ENCODE data around the gene PBX4. TPM values are rescaled to one million over a fixed set of nuclear protein-coding genes. Genes with fewer than 3 reads are reported as not detected.

PBX4 gene
- total RNA-seq, 1 experiment from 2014 or later, result 8.3 TPM

- BruUV-seq (replicated peaks), result no TSS peak
- no peaks in the 10 kb centered on the region for H3K27me3 ChIP-seq (ENCODE audit: control insufficient read depth, insufficient read depth, low read length)
- DNase-seq (ENCODE audit: low read depth, low spot score) (no peak), ATAC-seq (no peak)
- no peaks in the 10 kb centered on the region for H3K36me3 ChIP-seq (ENCODE audit: control insufficient read depth, insufficient read depth, low read length)
- H3K9me3 ChIP-seq (ENCODE audit: control insufficient read depth, insufficient read depth, low read depth, low read length), result no peaks in the 10 kb centered on the region
- intact Hi-C loops (cut with micrococcal nuclease; ENCODE audit: unreplicated experiment) (no loop called here), in situ Hi-C loops (cut with HindIII; ENCODE audit: low pct_unique_long_range_greater_than_20kb, low sequenced_read_pairs) (no loop called here)
- no peak overlapping the region for H3K27ac ChIP-seq (ENCODE audit: low read length)
- no peaks in the 10 kb centered on the region for H3K4me1 ChIP-seq (ENCODE audit: control insufficient read depth, insufficient read depth, low read length)
- TF ChIP-seq, protein P1, sequence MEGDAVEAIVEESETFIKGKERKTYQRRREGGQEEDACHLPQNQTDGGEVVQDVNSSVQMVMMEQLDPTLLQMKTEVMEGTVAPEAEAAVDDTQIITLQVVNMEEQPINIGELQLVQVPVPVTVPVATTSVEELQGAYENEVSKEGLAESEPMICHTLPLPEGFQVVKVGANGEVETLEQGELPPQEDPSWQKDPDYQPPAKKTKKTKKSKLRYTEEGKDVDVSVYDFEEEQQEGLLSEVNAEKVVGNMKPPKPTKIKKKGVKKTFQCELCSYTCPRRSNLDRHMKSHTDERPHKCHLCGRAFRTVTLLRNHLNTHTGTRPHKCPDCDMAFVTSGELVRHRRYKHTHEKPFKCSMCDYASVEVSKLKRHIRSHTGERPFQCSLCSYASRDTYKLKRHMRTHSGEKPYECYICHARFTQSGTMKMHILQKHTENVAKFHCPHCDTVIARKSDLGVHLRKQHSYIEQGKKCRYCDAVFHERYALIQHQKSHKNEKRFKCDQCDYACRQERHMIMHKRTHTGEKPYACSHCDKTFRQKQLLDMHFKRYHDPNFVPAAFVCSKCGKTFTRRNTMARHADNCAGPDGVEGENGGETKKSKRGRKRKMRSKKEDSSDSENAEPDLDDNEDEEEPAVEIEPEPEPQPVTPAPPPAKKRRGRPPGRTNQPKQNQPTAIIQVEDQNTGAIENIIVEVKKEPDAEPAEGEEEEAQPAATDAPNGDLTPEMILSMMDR (IDR thresholded peaks at IDR 0.05), result no peak; the same call in 1 of the 2 replicates
- no peak for TF ChIP-seq POLR2AphosphoS5 (IDR thresholded peaks at IDR 0.05; ENCODE audit: low read depth, low read length)
- no peak for TF ChIP-seq TCF7L2 (IDR thresholded peaks at IDR 0.05; ENCODE audit: low read depth, low read length)
- no peak for TF ChIP-seq SIN3A (IDR thresholded peaks at IDR 0.05; ENCODE audit: borderline replicate concordance, insufficient read depth, low read depth, low read length)
- TF ChIP-seq, protein P2, sequence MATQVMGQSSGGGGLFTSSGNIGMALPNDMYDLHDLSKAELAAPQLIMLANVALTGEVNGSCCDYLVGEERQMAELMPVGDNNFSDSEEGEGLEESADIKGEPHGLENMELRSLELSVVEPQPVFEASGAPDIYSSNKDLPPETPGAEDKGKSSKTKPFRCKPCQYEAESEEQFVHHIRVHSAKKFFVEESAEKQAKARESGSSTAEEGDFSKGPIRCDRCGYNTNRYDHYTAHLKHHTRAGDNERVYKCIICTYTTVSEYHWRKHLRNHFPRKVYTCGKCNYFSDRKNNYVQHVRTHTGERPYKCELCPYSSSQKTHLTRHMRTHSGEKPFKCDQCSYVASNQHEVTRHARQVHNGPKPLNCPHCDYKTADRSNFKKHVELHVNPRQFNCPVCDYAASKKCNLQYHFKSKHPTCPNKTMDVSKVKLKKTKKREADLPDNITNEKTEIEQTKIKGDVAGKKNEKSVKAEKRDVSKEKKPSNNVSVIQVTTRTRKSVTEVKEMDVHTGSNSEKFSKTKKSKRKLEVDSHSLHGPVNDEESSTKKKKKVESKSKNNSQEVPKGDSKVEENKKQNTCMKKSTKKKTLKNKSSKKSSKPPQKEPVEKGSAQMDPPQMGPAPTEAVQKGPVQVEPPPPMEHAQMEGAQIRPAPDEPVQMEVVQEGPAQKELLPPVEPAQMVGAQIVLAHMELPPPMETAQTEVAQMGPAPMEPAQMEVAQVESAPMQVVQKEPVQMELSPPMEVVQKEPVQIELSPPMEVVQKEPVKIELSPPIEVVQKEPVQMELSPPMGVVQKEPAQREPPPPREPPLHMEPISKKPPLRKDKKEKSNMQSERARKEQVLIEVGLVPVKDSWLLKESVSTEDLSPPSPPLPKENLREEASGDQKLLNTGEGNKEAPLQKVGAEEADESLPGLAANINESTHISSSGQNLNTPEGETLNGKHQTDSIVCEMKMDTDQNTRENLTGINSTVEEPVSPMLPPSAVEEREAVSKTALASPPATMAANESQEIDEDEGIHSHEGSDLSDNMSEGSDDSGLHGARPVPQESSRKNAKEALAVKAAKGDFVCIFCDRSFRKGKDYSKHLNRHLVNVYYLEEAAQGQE (IDR thresholded peaks at IDR 0.05; ENCODE audit: insufficient read depth in 1 of 2, low read depth in 2 of 2, low read length in 1 of 2), result no peak
- CTCF ChIA-PET, result no interaction called here
- no peak overlapping the region for H3K4me3 ChIP-seq (ENCODE audit: low read depth in 2 of 2, low read length in 2 of 2)
- POLR2A ChIA-PET, result no interaction called here
These were observed 19.2 kb upstream of the PBX4 start for GRCh38 chr19:19637523-19638251.

GRCh38 chr19:19637186-19637522, 18.7 kb upstream of the PBX4 start:
- H3K36me3 ChIP-seq (ENCODE audit: control insufficient read depth, insufficient read depth, low read length), result no peaks in the 10 kb centered on the region

More at GRCh38 chr19:19637186-19637522, 18.7 kb upstream of the PBX4 start:
- Histone ChIP-seq H3K9me3 (ENCODE audit: control insufficient read depth, insufficient read depth, low read depth, low read length) (no peaks in the 10 kb centered on the region), H3K4me1 (ENCODE audit: control insufficient read depth, insufficient read depth, low read length) (no peaks in the 10 kb centered on the region), H3K27me3 (ENCODE audit: control insufficient read depth, insufficient read depth, low read length) (no peaks in the 10 kb centered on the region), H3K27ac (ENCODE audit: low read length) (no peak overlapping the region), H3K4me3 (ENCODE audit: low read depth in 2 of 2, low read length in 2 of 2) (no peak overlapping the region)
- DNase-seq (ENCODE audit: low read depth, low spot score) (no peak), ATAC-seq (no peak)
- in situ Hi-C loops (cut with HindIII; ENCODE audit: low pct_unique_long_range_greater_than_20kb, low sequenced_read_pairs) (no loop called here), intact Hi-C loops (cut with micrococcal nuclease; ENCODE audit: unreplicated experiment) (no loop called here)
- CTCF ChIA-PET, result no interaction called here
- BruUV-seq (replicated peaks), result no TSS peak
- POLR2A ChIA-PET, result no interaction called here
- TF ChIP-seq SIN3A (IDR thresholded peaks at IDR 0.05; ENCODE audit: borderline replicate concordance, insufficient read depth, low read depth, low read length) (no peak), POLR2AphosphoS5 (IDR thresholded peaks at IDR 0.05; ENCODE audit: low read depth, low read length) (no peak), TCF7L2 (IDR thresholded peaks at IDR 0.05; ENCODE audit: low read depth, low read length) (no peak)
- TF ChIP-seq, protein P1 (IDR thresholded peaks at IDR 0.05), result no peak
- TF ChIP-seq, protein P2 (IDR thresholded peaks at IDR 0.05; ENCODE audit: insufficient read depth in 1 of 2, low read depth in 2 of 2, low read length in 1 of 2), result no peak

All from Panc1 (cell line).